Hepatocyte (in vitro differentiated cells): Measurements from ENCODE around the gene SIN3B. TPM values are rescaled to one million over a fixed set of nuclear protein-coding genes. Genes with fewer than 3 reads are reported as not detected.

Source experiments
- DNase-seq: peaks from one replicate; pipeline ENCODE4 v3.0.0-alpha.2; 2016; ENCODE audit warnings: low spot score
- H2AFZ ChIP-seq: fragments of 200-600 bp; sonication (generic); 2 replicates; pipeline ENCODE4 v1.6.0; 2016; ENCODE audit warnings: antibody characterized with exemption, mild to moderate bottlenecking
- H3K27ac ChIP-seq: fragments of 200-600 bp; sonication (generic); 2 replicates; pipeline ENCODE4 v1.5.1; 2016; ENCODE audit warnings: mild to moderate bottlenecking
- H3K27me3 ChIP-seq: fragments of 200-600 bp; sonication (generic); 2 replicates; pipeline ENCODE4 v1.6.1; 2016
- H3K36me3 ChIP-seq: fragments of 200-600 bp; sonication (generic); replicated peaks from 2 replicates; pipeline ENCODE4 v1.5.1; 2016; ENCODE audit warnings: low read depth; ENCODE audit not compliant: insufficient read depth
- H3K4me1 ChIP-seq: fragments of 200-600 bp; sonication (generic); 2 replicates; pipeline ENCODE4 v1.5.1; 2016; ENCODE audit warnings: mild to moderate bottlenecking, moderate library complexity; ENCODE audit not compliant: insufficient read depth
- H3K4me2 ChIP-seq: fragments of 200-600 bp; sonication (generic); 2 replicates; pipeline ENCODE4 v1.6.0; 2016
- H3K4me3 ChIP-seq: fragments of 200-600 bp; sonication (generic); 2 replicates; pipeline ENCODE4 v1.5.1; 2016; ENCODE audit warnings: mild to moderate bottlenecking
- H3K79me2 ChIP-seq: fragments of 200-600 bp; sonication (generic); 2 replicates; pipeline ENCODE4 v1.6.0; 2017; ENCODE audit warnings: mild to moderate bottlenecking
- H3K9me2 ChIP-seq: fragments of 200-600 bp; sonication (generic); replicated peaks from 2 replicates; pipeline ENCODE4 v1.6.0; 2017; ENCODE audit warnings: mild to moderate bottlenecking; ENCODE audit not compliant: insufficient read depth
- H3K9me3 ChIP-seq: fragments of 200-600 bp; sonication (generic); 2 replicates; pipeline ENCODE4 v1.5.1; 2016; ENCODE audit warnings: low read depth, mild to moderate bottlenecking
- H4K20me1 ChIP-seq: fragments of 200-600 bp; sonication (generic); 2 replicates; pipeline ENCODE4 v1.6.0; 2016; ENCODE audit warnings: mild to moderate bottlenecking; ENCODE audit not compliant: insufficient read depth, poor library complexity, severe bottlenecking
- EZH2 ChIP-seq: fragments of 200-600 bp; sonication (generic); IDR thresholded peaks from 2 replicates; pipeline ENCODE4 v1.6.1; 2016; ENCODE audit warnings: antibody characterized with exemption, mild to moderate bottlenecking, borderline replicate concordance
- EZH2phosphoT487 ChIP-seq: fragments of 200-600 bp; sonication (generic); IDR thresholded peaks from one replicate; pipeline ENCODE4 v1.6.1; 2018; ENCODE audit warnings: antibody characterized with exemption, mild to moderate bottlenecking, low read depth, moderate library complexity; ENCODE audit not compliant: unreplicated experiment, severe bottlenecking
- WGBS: methylation state at CpG from one replicate; pipeline ENCODE4 v1.1.6; 2016; ENCODE audit warnings: low lambda C conversion rate; ENCODE audit errors: missing lambda C conversion rate; 5-methylcytosine and 5-hydroxymethylcytosine counted together
- polyA plus RNA-seq: library from polyadenylated mRNA; unstranded; fragments of >200 nt; fragmentation: Nextera tagmentation; extraction: Ambion mirVana; gene quantifications from 2 replicates; pipeline ENCODE4 v1.2.1, GENCODE V29; 2016
- total RNA-seq: library from RNA; depleted of rRNA; stranded (reverse); fragments of >200 nt; gene quantifications from 2 replicates; pipeline ENCODE4 v1.2.3, GENCODE V29; 2014
- TF ChIP-seq, protein P1 (sequence below): fragments of 200-600 bp; sonication (generic); IDR thresholded peaks from 2 replicates; pipeline ENCODE4 v1.5.1; 2016; ENCODE audit warnings: antibody characterized with exemption, mild to moderate bottlenecking; ENCODE audit not compliant: poor library complexity

The SIN3B gene
- total and polyA plus RNA-seq, 2 experiments from 2014 or later: 17.0 to 21.9 TPM

DNA sequence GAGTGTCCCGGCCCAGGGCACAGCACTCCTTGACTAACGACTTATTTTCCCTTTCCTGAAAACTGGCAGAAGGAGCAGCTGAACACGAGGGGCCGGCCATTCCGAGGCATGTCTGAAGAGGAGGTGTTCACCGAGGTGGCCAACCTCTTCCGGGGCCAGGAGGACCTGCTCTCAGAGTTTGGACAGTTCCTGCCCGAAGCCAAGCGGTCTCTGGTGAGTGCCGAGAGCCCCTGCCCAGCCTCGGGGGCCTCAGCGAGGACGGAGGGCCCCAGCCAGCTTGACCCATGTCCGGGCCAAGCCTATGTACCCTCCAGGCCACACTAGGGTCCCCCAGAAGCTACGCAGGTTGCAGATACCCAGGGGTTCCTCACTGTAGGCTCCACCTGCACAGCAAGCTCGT, 17.7 kb downstream of the SIN3B start:
- Histone ChIP-seq H3K79me2 (no peaks in the 10 kb centered on the region), H3K4me2 (no peak overlapping the region), H3K9me3 (no peaks in the 10 kb centered on the region), H3K27ac (no peak overlapping the region), H2AFZ (no peak overlapping the region), H3K27me3 (no peaks in the 10 kb centered on the region), H3K4me3 (no peak overlapping the region), H4K20me1 (no peaks in the 10 kb centered on the region), H3K4me1 (no peaks in the 10 kb centered on the region), H3K36me3 (no peaks in the 10 kb centered on the region), H3K9me2 (no peaks in the 10 kb centered on the region)
- no peak for DNase-seq
- WGBS: 94% methylated on average over 16 of the region's 16 CpGs
- TF ChIP-seq EZH2 (no peak), EZH2phosphoT487 (no peak)
- TF ChIP-seq, protein P1, sequence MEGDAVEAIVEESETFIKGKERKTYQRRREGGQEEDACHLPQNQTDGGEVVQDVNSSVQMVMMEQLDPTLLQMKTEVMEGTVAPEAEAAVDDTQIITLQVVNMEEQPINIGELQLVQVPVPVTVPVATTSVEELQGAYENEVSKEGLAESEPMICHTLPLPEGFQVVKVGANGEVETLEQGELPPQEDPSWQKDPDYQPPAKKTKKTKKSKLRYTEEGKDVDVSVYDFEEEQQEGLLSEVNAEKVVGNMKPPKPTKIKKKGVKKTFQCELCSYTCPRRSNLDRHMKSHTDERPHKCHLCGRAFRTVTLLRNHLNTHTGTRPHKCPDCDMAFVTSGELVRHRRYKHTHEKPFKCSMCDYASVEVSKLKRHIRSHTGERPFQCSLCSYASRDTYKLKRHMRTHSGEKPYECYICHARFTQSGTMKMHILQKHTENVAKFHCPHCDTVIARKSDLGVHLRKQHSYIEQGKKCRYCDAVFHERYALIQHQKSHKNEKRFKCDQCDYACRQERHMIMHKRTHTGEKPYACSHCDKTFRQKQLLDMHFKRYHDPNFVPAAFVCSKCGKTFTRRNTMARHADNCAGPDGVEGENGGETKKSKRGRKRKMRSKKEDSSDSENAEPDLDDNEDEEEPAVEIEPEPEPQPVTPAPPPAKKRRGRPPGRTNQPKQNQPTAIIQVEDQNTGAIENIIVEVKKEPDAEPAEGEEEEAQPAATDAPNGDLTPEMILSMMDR: no peak

DNA sequence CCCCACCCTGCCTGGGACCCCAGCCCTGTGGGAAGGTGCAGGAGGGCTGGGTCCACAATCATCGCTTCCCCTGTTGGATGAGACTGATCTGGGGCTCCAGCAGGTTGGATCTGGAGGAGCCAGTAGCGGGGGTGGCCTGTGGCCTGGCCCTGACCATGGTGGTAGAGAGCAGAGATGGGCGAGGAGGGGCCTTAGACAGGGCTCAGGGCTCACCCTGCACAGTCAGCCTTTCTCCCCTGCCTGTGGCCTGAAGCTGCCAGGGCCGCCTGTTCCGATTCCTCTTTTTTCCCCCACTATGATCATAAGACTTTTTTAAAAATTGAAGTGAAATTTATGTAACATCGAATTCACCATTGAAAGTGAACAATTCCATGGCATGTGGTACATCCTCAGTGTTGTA, 18.2 kb downstream of the SIN3B start:
- no peak overlapping the region for H2AFZ ChIP-seq
- no peaks in the 10 kb centered on the region for H3K4me1 ChIP-seq
- no peaks in the 10 kb centered on the region for H4K20me1 ChIP-seq
- no peak overlapping the region for H3K27ac ChIP-seq
- H3K27me3 ChIP-seq: no peaks in the 10 kb centered on the region
- no peaks in the 10 kb centered on the region for H3K36me3 ChIP-seq
- no peaks in the 10 kb centered on the region for H3K79me2 ChIP-seq
- H3K4me2 ChIP-seq: no peak overlapping the region
- 100% methylated on average over 6 of the region's 6 CpGs for WGBS
- DNase-seq: no peak
- TF ChIP-seq, protein P1: no peak
- TF ChIP-seq EZH2 (no peak), EZH2phosphoT487 (no peak)
- no peak overlapping the region for H3K4me3 ChIP-seq
- H3K9me3 ChIP-seq: no peaks in the 10 kb centered on the region
- no peaks in the 10 kb centered on the region for H3K9me2 ChIP-seq

DNA sequence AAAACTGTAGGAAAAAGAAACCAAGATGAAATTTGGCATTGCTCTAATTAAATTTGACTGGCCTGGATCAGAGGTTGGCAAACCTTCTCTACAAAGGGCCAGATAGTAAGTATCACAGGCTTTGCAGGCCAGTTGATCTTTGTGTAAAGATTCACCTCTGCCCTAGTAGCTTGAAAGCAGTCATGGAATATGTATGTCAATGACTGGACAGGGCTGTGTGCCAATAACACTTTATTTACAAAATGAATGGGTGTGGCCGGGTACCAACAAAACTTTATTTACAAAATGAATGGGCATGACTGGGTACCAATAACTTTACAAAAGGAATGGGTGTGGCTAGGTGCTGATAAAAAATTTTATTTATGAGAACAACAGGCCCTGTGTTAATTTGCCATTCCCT, 20.0 kb downstream of the SIN3B start:
- DNase-seq: no peak
- TF ChIP-seq, protein P1: no peak
- TF ChIP-seq EZH2 (no peak), EZH2phosphoT487 (no peak)
- H3K36me3 ChIP-seq: no peaks in the 10 kb centered on the region
- no peak overlapping the region for H3K4me3 ChIP-seq
- H2AFZ ChIP-seq: no peak overlapping the region
- H3K4me1 ChIP-seq: no peaks in the 10 kb centered on the region
- H3K27me3 ChIP-seq: no peaks in the 10 kb centered on the region
- H4K20me1 ChIP-seq: no peaks in the 10 kb centered on the region
- WGBS: 97% methylated on average over 1 of the region's 1 CpG
- H3K9me2 ChIP-seq: no peaks in the 10 kb centered on the region
- H3K9me3 ChIP-seq: no peaks in the 10 kb centered on the region
- H3K79me2 ChIP-seq: no peaks in the 10 kb centered on the region
- H3K27ac ChIP-seq: no peak overlapping the region
- no peak overlapping the region for H3K4me2 ChIP-seq

DNA sequence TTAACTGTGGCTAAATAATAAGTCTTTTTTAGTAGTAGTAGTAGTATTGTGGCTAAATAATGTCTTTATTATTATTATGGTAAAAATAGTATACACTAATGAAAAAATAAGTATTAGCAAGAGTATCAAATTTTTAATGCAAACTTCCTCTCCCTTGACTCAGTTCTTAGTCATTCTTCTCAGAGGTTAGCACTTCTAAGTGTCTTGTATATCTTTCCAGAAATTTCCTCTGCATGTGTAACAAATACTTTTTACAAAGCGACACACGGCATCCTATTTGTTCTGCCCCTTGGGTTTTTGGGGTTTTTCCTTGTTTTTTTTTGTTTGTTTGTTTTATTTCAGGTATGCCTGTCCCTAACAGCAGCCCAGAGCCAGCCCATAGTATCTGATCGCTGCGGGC, 20.9 kb downstream of the SIN3B start:
- H3K4me1 ChIP-seq: no peaks in the 10 kb centered on the region
- no peak overlapping the region for H3K4me2 ChIP-seq
- no peak for DNase-seq
- WGBS: 98% methylated on average over 4 of the region's 4 CpGs
- no peaks in the 10 kb centered on the region for H3K36me3 ChIP-seq
- H3K9me3 ChIP-seq: no peaks in the 10 kb centered on the region
- TF ChIP-seq EZH2phosphoT487 (no peak), EZH2 (no peak)
- TF ChIP-seq, protein P1: no peak
- H3K27me3 ChIP-seq: no peaks in the 10 kb centered on the region
- no peak overlapping the region for H3K4me3 ChIP-seq
- no peaks in the 10 kb centered on the region for H3K9me2 ChIP-seq
- H2AFZ ChIP-seq: no peak overlapping the region
- H3K79me2 ChIP-seq: no peaks in the 10 kb centered on the region
- no peak overlapping the region for H3K27ac ChIP-seq
- no peaks in the 10 kb centered on the region for H4K20me1 ChIP-seq
